ENCODE measurements around the gene NEU2.

Gene NEU2

GRCh38 chr2:233053928-233054784 lies 21.7 kb downstream of the NEU2 start:
- DNase-seq (ENCODE audit: low spot score): peak; percentile 90
- TF ChIP-seq CTCF (IDR thresholded peaks at IDR 0.05; ENCODE audit: extremely low read depth, insufficient read depth, missing control alignments): peak; percentile 96
- in situ Hi-C loops (cut with MboI; ENCODE audit: low pct_unique_long_range_greater_than_20kb, low sequenced_read_pairs, unreplicated experiment): no loop called here

GRCh38 chr2:233055362-233055761 lies 22.9 kb downstream of the NEU2 start:
- no peak for TF ChIP-seq CTCF (IDR thresholded peaks at IDR 0.05; ENCODE audit: extremely low read depth, insufficient read depth, missing control alignments)
- no peak for DNase-seq (ENCODE audit: low spot score)
- in situ Hi-C loops (cut with MboI; ENCODE audit: low pct_unique_long_range_greater_than_20kb, low sequenced_read_pairs, unreplicated experiment): no loop called here

GRCh38 chr2:233056961-233057605 lies 24.6 kb downstream of the NEU2 start:
- no peak for TF ChIP-seq CTCF (IDR thresholded peaks at IDR 0.05; ENCODE audit: extremely low read depth, insufficient read depth, missing control alignments)
- no peak for DNase-seq (ENCODE audit: low spot score)
- in situ Hi-C loops (cut with MboI; ENCODE audit: low pct_unique_long_range_greater_than_20kb, low sequenced_read_pairs, unreplicated experiment): no loop called here

GRCh38 chr2:233058717-233059546 lies 26.5 kb downstream of the NEU2 start:
- in situ Hi-C loops (cut with MboI; ENCODE audit: low pct_unique_long_range_greater_than_20kb, low sequenced_read_pairs, unreplicated experiment): no loop called here
- DNase-seq (ENCODE audit: low spot score): no peak
- TF ChIP-seq CTCF (IDR thresholded peaks at IDR 0.05; ENCODE audit: extremely low read depth, insufficient read depth, missing control alignments): no peak

DNA sequence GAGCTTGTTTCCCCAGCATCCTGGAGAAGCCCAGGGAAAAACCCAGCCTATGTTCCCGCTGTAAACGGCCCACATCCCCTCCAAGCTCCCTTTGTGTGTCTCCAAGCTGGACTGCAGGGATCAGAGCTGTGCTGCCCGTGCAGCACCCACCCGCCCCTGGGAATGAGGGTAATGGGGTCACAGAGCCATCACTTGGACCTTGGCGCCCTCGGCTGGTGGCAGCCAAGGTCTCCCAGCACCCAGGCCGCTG lies 27.0 kb downstream of the NEU2 start:
- TF ChIP-seq CTCF (IDR thresholded peaks at IDR 0.05; ENCODE audit: extremely low read depth, insufficient read depth, missing control alignments): peak; percentile 53
- in situ Hi-C loops (cut with MboI; ENCODE audit: low pct_unique_long_range_greater_than_20kb, low sequenced_read_pairs, unreplicated experiment): no loop called here
- peak; percentile 69 for DNase-seq (ENCODE audit: low spot score)

GRCh38 chr2:233059797-233060500 lies 27.5 kb downstream of the NEU2 start, which contains the start of gene INPP5D:
Gene INPP5D (plus strand): TSS chr2:233060342. CDS start chr2:233060479, 137 bp downstream.
- in situ Hi-C loops (cut with MboI; ENCODE audit: low pct_unique_long_range_greater_than_20kb, low sequenced_read_pairs, unreplicated experiment): no loop called here
- DNase-seq (ENCODE audit: low spot score): peak; percentile 81
- no peak for TF ChIP-seq CTCF (IDR thresholded peaks at IDR 0.05; ENCODE audit: extremely low read depth, insufficient read depth, missing control alignments)

All from GM13977 (cell line).